ENCODE measurements around the gene FAM72A. TPM values are rescaled to one million over a fixed set of nuclear protein-coding genes. Genes with fewer than 3 reads are reported as not detected.
A peak's percentile ranks its signal among the peaks of the same experiment; 100 is the strongest.
"Not testable (repeated sequence)": the region's sequence is repeated elsewhere in the genome, so short reads cannot be mapped to it uniquely, and the experiment has no call there.

Gene FAM72A
- 26.8 and 34.6 TPM in 2 replicates for total RNA-seq (2014; rRNA removed; shearing (Covaris generic))
- polyA plus RNA-seq (2014; cell fraction: nucleus; rRNA removed): 22.5 and 26.8 TPM in 2 replicates

GRCh38 chr1:206202789-206203363 is at the start of gene FAM72A:
Gene FAM72A, minus strand, starts transcription at chr1:206202839. Its CDS starts 814 bp downstream, at chr1:206202025.
- peak; percentile 100 for DNase-seq (ENCODE audit: extremely low read depth, low read depth)

DNA sequence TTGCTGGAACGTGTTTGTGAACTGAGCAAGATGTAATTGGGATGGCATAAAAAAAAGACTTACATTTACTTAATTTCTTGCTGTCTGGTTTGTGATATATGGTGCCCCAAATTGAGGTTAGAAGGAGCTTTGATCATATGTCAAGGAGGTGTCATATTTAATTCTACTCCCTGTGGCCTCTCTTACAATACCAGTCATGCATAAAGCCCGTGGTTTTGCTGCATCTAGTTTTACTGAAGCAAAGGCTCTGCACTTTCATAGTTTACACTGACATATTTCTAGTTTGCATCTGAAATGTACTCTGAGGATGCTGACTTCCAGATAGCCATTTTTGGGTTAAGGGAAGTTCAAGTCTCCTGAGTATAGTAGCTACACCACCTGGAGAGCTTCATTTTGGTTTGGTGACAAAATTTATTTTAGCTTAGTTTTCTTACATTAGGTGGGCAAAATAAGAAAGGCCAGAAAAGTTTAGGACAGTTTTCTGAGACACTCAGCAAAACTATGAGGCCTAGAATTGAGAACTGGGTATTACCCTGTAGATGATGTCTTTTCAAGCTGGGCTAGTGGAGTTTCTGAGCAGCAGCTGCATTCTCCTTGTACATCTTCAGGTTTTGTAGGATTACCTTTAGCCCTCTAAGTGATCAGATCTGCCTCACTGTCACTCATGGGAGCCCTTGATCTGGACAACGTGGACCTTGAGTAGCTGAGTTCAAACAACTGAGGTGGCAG is 48.5 kb upstream of the FAM72A start:
- DNase-seq (ENCODE audit: extremely low read depth, low read depth): not testable (repeated sequence)

DNA sequence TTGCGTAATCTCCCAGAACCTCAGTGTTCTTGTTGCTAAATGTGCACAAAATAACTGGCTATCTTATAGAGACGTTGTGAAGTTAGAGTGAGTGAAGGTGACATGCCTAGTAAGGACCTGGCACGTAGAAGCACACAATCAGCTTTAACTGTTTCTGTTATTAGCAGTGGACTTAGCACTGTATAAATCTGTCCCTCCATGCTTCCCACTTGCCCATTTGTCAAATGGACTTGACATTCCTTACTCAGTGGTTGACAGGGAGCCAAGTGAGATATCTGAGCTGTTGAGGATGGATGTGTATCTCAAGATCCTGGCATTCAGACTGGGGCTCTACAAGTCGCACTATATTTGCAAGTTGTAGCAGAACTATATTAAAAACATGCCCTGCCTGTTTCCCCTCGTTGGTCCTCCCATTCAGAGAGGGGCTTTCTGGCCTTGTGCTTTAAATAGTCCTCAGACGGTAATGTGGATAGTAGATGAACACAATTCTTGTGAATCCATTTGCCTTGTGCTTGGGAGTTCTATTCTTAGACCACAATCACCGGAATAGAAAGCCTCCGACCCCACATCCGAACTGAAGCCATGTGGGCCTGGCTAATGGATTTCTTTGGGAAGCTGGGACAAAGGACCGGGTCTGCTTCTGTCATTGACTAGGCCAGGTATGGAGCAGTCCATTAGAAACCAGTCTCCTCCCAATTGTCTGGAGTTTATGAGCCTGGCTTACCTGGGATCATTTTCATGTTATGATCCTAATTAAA is 43.7 kb upstream of the FAM72A start:
- DNase-seq (ENCODE audit: extremely low read depth, low read depth): not testable (repeated sequence)

- not testable (repeated sequence) for DNase-seq (ENCODE audit: extremely low read depth, low read depth)
Measured at GRCh38 chr1:206245479-206245878, 42.8 kb upstream of the FAM72A start.

DNA sequence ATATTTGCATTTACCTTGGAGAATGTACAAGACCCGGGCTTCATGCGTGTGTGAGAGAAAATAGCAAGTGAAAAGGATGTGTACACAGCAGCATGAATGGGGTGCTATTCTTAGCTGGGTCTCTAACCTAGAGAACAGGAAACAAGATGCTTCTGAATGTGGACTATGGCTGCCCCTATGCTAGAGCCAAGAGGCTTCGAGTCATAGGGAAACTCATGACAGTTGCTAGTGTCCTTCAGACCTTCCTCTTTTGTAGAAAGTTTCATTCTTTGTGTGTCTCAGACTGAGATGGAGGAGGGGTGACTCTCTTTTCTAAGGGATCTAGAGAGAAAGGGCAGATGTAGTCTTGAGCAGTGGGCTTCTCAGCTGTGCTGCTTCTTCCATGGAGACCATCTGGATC is 40.7 kb upstream of the FAM72A start:
- not testable (repeated sequence) for DNase-seq (ENCODE audit: extremely low read depth, low read depth)

- not testable (repeated sequence) for DNase-seq (ENCODE audit: extremely low read depth, low read depth)
Measured at GRCh38 chr1:206240288-206240687, 37.6 kb upstream of the FAM72A start.

GRCh38 chr1:206235190-206235589 is 32.6 kb upstream of the FAM72A start:
- not testable (repeated sequence) for DNase-seq (ENCODE audit: extremely low read depth, low read depth)

DNA sequence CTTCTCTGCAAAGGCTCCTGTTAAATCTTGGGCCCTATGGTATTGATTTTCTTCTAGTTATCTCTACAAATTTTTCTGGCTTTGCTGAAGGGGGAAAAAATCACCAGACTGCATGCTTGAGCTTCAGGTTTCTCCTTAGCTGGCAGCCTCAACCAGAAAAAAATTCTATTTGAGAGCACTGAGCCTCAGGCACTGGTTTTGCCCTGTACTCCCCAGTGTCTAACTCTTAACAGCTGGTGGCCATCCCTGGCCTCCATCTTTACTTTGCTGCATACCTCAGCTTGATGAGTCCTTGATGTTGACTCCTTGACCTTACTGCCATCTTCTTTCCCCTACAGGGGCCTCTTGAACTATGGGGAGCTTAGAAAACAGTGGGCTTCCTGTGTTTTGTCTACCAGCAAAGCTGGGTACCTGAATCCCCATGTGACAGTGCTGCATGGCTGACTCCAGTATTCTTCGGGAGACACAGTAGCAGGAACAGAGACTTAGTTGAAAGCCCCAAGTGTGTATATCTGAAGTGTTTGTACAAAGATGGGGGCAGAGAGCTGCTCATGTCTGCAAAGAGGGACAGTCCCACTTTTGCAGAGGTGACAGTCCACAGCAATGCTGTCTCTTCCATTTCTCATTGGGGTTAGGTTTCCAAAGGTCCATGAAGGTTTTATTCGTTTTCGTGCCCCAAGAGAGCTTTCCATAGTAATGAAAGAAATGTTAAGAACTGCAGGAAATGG is 31.7 kb upstream of the FAM72A start:
- DNase-seq (ENCODE audit: extremely low read depth, low read depth): not testable (repeated sequence)

DNA sequence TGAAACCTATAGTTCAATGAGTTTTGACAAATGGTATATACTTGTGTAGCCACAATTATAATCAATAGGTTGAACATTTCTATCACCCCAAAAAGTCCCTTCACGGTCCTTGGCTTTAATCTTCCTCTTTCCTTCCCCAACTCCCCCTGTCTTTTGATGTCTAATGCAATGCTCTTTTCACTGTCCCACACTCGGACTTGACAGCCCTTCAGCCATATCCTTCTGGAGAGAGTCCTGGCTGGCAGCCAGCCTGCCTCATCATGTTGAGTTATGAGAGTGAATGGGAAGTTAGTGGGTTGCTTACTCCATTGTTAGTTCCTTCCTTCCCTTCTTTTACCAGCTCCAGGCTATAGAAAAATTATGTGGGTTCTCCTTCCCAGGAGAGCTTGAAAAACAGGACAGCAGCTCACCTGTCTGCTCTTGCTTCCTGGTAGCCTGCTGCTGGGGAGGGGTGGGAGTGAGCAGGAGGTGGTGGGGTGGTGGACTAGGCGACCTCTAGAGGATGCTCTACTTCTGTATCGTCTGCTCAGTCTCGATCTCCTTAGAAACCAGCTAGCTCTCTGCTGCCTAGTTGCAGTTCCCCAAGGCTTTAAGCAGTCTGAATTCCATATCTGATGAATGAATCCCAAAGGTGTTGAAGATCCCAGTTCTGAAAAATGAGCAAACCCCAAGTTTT is 30.5 kb upstream of the FAM72A start:
- not testable (repeated sequence) for DNase-seq (ENCODE audit: extremely low read depth, low read depth)

- DNase-seq (ENCODE audit: extremely low read depth, low read depth): not testable (repeated sequence)
Measured at GRCh38 chr1:206231989-206232388, 29.4 kb upstream of the FAM72A start.

GRCh38 chr1:206229286-206229685 is 26.6 kb upstream of the FAM72A start:
- not testable (repeated sequence) for DNase-seq (ENCODE audit: extremely low read depth, low read depth)

DNA sequence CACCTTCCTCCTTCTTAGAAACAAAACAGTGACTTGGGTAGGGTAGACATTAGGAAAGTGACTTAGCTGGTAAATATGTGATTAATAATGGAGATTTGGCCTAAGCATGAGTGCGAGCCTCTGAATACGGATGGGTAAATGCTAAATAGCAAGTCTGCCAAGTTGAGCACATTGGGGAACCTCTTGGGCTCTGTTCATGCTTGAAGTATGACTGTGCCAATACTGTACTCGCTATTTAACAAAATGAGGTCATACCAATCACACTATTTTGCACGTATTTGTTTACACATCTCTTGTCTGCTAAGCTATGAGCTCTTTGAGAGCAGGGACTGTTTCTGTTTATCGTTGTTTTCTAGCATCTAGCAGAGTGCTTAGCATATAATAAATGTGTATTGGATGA is 24.2 kb upstream of the FAM72A start:
- not testable (repeated sequence) for DNase-seq (ENCODE audit: extremely low read depth, low read depth)

DNA sequence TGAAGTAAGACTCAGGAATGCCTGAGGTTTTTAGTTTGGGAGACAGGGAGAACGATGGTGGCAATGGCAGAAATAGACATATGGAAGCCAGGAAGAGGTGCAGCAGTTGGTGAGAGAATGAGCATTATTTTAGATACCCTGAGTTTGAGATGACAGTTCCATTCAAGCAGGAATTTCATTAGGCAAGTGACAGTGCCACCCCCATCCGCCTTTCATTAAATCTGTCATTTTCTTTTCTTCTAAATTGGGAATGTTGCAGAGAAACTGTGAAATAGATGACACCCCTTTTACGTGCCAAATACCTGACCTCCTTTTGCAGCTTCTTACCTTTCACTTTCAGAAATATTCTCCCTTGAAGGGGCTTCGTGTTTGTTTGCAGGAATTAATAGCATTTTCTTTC is 22.7 kb upstream of the FAM72A start:
- DNase-seq (ENCODE audit: extremely low read depth, low read depth): not testable (repeated sequence)

DNA sequence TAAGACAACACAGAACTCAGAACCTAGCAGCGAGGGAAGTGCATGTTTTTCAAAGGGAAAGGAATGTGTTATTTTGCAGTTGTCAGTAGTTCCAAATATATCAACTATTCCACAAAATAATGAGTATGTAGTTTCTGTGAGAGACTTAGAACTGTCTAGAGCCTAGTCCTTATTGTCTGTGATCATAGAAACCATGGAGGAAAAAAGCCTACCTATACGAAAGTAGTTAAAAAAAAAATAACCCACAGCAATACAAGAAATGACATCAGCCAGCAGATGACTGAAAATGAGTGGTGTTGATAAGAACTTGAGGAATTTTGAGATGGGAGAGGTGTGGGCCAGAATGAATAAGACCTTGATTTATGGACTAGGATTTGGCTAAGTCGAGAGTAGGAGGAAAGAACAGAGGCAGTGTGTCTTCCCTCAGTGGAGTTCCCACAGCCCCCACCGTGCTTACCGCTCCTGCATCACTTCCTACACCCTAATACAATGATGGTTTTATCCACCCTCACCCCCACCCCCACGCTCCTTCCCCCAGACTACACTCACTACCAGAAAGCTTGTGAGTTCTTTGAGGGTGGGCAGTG is 21.6 kb upstream of the FAM72A start:
- DNase-seq (ENCODE audit: extremely low read depth, low read depth): not testable (repeated sequence)

- not testable (repeated sequence) for DNase-seq (ENCODE audit: extremely low read depth, low read depth)
Measured at GRCh38 chr1:206221585-206221984, 18.9 kb upstream of the FAM72A start.

- DNase-seq (ENCODE audit: extremely low read depth, low read depth): not testable (repeated sequence)
Measured at GRCh38 chr1:206220332-206221000, 17.8 kb upstream of the FAM72A start.

GRCh38 chr1:206219514-206220331 is 17.1 kb upstream of the FAM72A start:
- DNase-seq (ENCODE audit: extremely low read depth, low read depth): not testable (repeated sequence)

GRCh38 chr1:206218765-206219164 is 16.1 kb upstream of the FAM72A start:
- not testable (repeated sequence) for DNase-seq (ENCODE audit: extremely low read depth, low read depth)
